HG03064 (cell line): ENCODE results near the gene GPC5.
"Not testable (repeated sequence)": the region's sequence is repeated elsewhere in the genome, so short reads cannot be mapped to it uniquely, and the experiment has no call there.

Experiments
- ATAC-seq: cut with Tn5 transposase; IDR thresholded peaks from one replicate; pipeline ENCODE4 v1.9.1; 2021; ENCODE audit warnings: low read depth; ENCODE audit not compliant: unreplicated experiment

The GPC5 gene

DNA sequence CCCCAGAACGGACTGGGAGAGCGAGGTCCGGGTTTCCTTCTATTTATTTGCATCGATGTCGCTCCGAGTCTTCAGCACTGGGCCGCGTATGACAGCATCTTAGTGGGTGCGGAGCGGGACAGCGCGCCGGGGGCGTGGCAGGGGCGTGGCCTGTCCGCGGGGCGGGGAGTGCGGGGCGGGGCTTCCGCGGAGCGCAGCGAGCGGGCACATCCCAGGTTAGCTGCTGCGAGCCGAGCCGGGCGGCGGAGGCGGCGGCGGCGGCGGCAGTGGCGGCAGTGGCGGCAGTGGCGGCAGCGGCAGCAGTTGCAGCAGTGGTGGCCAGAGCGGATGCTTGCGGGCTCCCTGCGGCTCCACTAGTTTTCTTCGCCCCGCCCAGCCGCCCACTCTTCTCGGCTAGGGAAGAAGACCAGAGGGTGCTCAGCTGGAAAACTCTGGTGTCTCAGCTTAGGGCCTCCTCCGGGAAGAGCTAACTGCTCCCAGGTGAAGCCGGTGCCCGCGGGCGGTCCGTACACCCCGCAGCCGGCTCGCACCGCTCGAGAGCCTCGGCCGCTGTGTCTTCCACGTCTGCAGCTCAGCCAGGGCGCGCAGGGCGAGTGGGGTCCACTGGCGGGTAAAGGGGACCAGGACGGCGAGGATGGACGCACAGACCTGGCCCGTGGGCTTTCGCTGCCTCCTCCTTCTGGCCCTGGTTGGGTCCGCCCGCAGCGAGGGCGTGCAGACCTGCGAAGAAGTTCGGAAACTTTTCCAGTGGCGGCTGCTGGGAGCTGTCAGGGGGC, at the start of gene GPC5:
Gene GPC5 (plus strand): TSS at position 209 of the 776 bp plus-strand sequence.
- ATAC-seq: peak; percentile 91

DNA sequence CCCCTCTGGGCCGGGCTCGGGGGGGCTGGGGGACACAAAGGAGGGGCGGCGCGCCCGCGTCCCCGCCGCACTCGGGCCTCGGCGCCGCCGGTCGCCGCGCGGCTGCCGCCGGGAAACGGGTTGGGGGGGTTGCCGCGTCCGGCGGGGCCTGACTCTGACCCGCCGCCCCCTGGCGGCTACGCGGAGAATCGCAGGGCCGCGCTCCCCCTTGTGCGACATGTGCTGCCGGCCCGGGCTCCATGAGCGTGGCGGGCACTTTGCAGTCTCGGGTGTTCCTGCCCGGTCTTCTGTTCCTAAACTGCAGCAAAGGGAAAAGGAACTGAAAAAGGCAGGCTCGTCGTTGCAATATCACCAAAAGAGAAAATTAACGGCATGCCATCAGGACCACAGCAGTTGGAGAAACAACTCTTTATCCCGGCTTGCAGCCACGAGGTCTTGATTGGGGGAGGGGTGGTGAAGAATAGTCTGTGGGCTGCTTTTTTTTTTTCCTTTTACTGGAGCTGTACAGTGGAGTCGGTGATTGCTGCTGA, 49.5 kb upstream of the GPC5 start:
- peak; percentile 47 for ATAC-seq

DNA sequence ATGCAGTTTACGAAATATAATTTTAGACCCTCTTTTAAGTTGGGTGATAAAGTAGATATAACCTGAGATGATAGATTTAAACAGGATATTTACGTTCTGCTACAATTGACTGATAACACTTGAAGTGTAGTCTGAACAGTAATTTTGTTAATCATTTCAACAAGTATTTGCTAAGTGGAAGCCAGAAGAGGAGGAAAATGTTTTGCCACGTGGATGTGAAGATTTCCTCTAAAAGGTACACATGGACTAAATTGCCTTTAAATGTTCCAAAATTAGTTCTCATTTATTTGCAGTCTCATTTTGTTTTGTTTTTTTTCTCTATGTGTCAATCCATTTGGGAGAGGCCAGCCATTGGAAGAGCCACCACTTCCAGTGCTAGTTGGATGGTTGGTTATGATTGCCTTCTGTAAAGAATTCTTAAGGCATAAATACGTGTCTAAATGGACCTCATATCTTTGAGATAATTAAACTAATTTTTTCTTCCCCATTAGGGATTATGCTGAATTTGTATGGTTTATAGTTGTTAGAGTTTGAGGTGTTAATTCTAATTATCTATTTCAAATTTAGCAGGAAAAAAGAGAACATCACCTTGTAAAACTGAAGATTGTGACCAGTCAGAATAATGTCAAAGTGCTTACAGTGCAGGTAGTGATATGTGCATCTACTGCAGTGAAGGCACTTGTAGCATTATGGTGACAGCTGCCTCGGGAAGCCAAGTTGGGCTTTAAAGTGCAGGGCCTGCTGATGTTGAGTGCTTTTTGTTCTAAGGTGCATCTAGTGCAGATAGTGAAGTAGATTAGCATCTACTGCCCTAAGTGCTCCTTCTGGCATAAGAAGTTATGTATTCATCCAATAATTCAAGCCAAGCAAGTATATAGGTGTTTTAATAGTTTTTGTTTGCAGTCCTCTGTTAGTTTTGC, 48.2 kb upstream of the GPC5 start:
- ATAC-seq: no peak

DNA sequence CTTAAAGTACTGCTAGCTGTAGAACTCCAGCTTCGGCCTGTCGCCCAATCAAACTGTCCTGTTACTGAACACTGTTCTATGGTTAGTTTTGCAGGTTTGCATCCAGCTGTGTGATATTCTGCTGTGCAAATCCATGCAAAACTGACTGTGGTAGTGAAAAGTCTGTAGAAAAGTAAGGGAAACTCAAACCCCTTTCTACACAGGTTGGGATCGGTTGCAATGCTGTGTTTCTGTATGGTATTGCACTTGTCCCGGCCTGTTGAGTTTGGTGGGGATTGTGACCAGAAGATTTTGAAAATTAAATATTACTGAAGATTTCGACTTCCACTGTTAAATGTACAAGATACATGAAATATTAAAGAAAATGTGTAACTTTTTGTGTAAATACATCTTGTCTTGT, 47.3 kb upstream of the GPC5 start:
- ATAC-seq: no peak

DNA sequence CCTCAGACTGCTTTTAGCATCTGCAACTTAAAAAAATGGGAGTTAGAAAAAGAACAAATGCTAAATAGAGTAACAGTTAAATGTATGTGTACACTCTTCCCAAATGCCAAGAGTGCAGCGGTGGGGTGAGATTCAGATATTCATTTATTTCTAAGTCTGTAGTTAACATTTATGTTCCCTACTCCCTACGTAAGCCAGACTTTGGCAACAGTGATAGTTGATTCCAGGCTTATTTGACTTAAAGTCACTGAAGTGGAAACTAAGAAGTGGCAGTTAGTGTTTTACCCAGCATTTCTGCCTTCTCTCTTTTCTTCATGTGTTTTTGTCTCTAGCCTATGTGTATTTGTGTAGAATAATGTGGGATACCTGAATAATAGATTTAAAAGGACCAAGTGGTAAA, 46.4 kb upstream of the GPC5 start:
- ATAC-seq: no peak

DNA sequence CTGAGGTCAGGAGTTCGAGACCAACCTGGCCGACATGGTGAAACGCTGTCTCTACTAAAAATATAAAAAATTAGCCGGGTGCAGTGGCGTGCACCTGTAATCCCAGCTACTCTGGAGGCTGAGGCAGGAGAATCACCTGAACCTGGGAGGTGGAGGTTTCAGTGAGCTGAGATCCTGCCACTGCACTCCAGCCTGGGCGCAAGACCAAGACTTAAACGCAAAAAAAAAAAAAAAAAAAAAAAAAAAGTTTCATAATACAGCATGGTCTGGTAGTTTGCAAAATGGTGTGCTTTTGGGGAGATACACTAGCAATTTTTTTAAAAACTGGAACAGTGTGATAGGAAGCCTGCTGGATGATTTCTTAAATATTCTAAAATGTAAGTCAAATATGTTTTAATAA, 45.5 kb upstream of the GPC5 start:
- ATAC-seq: not testable (repeated sequence)

DNA sequence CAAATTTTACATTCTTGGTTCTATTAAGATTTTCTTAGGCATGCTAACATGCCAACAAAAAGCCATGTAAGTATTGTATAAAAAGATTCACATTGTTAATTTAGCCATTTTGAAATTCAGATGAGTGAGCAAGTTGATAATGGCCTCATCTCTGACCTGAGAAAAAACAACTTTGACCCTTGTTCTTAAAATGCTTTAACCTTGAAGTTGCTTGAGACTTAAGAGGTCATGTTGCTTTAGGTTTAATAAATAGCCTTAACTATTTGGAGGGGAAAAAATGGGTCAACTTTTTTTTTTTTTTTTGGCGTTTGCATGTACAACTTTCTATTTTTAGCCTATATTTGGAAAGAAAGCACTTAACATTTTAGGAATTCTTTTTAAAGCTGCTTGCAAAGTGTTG, 44.9 kb upstream of the GPC5 start:
- no peak for ATAC-seq

DNA sequence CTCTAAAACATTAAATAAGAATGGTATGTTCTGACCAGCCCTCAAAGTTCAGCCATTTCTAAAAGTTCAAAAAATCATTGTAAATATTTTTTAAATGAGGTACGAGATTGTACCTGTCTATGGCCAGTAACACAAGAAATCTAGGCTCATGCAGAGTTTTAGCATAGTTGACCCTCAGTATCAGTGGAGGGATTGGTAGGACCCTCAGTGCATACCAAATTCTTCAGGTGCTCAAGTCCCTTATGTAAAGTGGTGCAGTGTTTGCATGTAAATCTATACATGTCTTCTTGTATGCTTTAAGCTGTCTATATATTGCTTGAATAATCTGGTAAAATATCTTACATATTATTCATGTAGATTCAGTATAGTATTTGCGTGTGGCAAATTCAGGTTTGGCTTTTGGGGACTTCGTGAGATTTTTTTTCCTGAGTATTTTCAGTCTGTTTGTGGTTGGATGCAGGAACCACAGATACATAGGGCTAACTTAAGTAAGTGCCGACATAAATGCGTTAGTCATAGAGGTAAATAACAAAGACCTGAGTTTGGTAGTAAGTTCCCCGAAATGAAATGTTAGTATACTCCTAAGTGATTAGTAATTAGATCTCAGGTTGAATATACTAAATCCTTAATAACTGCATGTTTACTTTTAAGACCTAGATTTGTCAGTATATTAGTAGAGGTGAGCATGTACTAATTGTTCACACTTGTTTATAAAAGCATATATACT, 43.2 kb upstream of the GPC5 start:
- ATAC-seq: no peak

DNA sequence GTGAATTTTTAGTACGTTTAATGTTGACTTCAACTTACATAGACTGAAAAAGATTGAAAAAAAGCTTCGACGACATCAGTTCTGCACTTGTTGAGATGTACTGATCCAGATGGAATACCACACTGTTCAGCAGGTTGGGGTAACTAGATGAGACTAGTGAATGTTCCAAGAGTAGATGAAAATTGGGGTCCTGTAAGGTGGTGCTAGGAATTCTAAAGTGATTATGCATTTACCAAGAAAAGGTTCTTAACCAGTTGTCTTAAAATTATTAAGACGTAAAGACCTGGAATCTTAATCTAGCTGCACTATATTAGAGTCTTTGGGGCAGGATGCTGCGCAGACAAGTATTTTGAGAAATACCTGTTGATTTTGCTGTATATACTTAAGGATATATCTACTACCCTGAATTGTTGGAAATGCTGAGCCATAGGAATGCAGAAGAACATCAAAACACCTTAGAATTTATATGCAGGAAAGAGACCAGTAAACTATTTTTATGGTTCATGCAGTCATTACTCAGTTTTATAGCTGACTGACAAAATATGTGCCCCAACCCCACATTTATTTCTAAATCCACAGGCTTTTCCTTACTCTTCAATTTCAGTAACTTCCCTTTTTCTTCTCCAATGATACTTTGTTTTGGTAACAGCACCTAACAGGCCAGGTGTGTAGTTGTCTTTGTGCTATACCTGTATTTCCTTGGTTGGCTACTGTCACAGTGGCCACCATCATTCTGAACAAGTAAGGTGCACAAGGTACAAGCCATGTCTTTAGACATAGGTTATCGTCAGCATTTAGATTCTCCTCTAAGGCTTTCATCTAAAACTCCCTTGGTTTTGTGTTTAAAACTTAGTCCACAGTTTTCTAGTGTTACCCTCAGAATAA, 42.4 kb upstream of the GPC5 start:
- ATAC-seq: no peak

DNA sequence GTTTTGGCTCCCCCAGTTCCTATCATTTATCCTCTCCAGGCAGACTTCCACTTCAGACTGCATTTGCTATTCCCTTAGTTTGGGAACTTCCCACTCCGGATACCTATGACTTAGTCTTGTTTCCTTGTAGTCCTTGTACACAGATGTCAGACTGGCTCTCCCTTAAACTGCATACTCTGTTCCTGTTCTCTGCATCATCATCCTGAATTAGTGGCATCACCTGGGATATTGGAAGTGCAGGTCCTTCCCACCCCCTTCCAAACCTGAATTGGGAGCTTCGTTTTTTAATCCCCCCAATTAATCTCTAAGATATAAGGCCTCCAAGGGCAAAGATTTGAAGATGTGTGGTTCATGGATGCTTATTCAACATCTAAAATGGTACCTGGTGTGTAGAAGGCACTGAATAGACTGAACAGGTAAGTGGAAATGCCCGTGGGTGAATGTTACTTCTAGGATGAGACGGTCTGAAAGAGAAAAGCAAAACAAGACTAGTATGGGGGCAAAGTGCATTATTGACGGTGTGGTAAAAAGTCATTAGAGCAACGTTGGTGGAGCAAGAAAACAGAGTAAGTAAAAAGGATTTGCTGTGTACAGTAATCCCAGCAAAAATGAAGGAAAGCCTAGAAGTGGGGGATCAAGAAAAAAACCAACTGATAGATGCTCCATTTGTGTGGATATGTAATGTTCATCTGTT, 41.4 kb upstream of the GPC5 start:
- ATAC-seq: no peak

DNA sequence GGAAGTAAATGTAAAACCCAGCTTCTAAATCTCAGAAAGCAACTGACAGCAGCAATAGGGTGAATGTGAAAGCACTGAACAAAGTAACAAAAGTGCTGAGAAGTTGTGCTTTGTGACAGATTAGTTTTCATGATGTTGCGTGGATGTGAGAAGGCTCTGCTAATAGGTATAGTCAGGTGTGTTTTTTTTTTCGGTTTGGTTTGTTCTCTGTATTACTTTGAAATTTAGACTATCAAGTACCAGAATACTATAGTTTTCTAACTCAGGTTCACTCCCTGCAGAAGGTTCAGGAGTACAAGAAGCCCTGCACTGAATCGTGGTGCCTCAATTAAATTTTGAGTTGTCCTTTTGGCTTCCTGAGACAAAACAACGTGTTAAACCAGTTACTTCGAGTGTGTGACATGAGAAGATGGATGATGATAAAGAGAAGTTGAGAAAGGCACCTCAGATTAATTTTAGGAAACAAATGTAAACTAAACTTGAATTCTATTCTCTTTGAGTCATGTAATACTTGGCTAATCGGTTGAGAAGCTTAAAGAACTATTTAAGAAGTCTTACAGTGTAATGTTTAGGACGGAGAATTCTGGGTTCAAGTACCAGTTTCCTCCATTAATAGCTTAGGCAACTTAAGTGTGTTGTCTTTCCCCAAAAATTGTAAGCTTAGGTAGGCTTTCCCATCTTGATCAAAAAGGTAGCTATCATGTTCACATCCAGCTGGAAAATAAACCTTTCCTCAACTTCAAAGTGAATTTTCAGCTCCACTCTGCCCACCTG, 40.6 kb upstream of the GPC5 start:
- ATAC-seq: no peak

DNA sequence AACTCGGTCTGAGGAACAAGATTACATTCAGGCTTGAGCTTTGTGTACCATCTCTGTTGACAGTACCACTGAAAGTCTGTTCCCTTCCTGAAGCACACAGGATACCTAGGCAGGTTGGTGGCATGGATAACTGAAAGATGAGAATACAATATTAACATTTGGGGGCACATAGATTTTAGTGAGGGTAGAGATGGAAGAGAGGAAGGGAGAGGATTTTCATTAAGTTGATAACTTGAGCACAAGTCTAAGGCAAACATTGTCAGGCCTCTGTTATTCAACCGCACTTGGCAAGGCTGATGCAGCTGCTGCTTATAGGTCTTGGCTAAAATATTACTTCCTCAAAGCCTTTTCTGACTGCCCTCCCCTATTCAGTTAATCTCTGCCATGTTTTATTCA, 40.0 kb upstream of the GPC5 start:
- ATAC-seq: no peak

DNA sequence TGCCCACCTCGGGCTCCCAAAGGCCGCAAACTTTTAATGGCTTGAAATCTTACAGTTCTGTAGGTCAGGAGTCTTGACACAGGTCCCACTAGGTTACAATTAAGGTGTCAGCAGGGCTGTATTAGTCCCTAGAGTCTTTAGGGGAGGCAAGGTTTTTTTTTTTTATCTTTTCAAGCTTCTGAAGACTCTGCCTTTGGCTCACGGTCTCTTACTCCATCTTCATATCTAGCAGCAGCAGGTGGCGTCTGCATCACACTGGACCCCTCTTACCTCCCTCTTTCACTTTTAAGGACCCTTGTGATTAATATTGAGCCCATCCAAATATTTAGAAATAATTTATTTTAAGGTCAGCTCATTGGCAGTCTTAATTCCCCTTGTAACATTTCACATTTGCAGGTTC, 39.3 kb upstream of the GPC5 start:
- ATAC-seq: no peak

DNA sequence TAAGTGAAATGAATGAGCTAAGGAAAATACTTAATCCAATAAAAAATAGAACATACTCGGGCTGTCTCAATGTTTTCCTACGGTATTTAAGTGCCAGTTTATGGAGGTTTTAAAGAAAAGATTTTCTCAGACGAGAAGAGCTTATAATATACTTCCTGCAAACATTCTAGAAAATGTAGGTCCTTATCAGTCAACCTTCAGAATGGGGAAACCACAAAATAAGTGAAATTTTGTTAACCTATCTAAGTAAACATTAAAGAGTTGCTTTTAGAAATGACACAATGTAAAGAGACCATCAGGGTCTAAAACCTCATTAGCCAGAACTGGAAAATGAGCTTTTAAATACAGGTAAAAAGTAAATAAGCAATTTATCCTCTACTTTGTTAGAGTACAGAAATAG, 38.8 kb upstream of the GPC5 start:
- no peak for ATAC-seq

DNA sequence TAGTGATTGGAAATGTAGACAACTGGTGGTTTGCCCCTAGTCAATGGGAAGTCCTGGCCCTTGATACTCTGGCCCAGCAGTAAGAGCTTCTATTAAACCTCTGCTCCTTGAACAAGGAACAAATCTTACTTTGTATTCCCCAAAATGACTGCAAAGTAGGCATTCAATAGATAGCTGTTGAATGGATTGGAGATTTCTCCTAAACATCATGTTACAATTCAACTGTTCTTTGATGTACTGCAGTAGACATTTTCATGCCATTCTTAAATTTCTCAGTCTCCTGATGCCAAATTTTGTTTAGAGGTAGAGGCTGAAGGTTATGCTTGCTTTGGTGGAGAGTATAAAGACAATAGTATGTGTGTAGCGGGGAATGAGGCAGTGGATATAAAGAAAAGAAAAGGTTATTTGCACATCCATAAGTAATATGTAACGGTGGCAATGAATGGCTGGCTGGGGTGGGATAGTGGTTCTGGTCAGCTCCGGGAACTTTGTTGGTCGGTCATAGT, 38.1 kb upstream of the GPC5 start:
- ATAC-seq: no peak

DNA sequence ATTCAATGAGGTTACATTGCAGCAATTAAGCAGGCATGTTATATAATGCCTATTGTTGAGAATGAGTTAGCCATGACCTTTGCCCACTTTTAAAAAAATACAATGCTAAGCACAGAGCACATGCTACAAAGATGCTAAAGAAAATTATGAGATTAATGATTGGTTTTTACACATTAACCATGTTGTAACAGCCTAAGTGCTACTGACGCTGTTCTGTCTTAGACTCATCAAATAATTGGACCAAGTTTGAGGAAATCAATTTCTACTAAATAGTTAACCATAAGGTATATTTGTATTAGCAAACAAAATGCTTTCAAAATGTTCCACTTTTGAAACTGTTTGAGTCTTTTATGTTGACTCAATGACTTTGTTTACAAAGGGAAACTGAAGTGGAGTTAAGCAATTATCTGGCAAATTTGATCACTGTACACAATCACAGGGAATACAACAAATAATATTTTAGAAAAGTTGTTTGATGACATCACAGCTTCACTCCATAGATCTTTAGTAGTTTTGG, 36.6 kb upstream of the GPC5 start:
- no peak for ATAC-seq

DNA sequence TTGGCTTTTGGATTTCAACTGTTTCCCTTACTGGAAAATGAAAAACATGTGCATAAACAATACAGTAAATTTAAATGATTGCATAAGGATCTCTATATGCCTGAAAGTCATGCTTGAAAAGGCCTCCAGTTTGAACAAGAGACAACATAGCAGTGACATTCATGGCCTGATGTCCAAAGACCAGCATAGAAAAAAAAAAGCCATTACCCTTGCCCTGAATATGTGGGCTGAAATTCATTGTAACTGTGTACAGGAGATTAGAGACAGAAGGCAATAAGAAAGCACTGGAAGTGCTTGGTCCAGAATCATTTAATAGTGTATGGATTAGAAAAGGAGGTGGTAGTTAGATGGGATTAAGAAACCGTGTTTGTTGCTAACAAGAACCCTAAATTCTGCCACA, 35.5 kb upstream of the GPC5 start:
- no peak for ATAC-seq

DNA sequence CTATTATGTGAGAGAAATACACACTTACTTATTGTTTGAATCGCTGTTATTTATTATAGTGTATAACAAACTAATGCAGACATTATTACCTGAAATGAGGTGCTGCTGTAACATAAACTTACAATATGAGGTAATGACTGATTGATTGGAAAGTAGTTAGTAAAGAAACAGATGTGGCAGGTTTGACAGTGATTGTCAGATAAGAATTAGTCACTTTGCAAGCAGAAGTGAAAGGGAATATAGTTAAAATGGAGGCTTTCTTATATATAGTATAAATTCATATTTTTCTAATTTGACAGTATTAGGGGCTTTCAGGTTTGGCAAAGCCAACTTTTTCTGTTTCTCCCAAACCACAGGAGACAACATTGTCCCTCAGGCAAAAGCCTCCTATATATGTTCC, 30.3 kb upstream of the GPC5 start:
- ATAC-seq: no peak
